DOHH2 (cell line): ENCODE measurements around the gene KCNC1.

ENCODE experiments used
- H3F3A ChIP-seq: fragments of 200-600 bp; sonication (generic), shearing (Covaris generic); 2 replicates; pipeline ENCODE4 v1.6.0; 2016; ENCODE audit warnings: antibody characterized with exemption, mild to moderate bottlenecking; ENCODE audit not compliant: control insufficient read depth, insufficient read depth
- H3K27ac ChIP-seq: fragments of 200-600 bp; sonication (generic); 2 replicates; pipeline ENCODE4 v1.5.1; 2014; ENCODE audit warnings: low read depth, mild to moderate bottlenecking, low read length, moderate library complexity
- H3K27me3 ChIP-seq: fragments of 200-600 bp; sonication (generic); 2 replicates; pipeline ENCODE4 v1.6.1; 2014; ENCODE audit warnings: mild to moderate bottlenecking, low read length, mixed read lengths; ENCODE audit not compliant: control insufficient read depth
- H3K36me3 ChIP-seq: fragments of 200-600 bp; sonication (generic); 2 replicates; pipeline ENCODE4 v1.6.1; 2014; ENCODE audit warnings: mild to moderate bottlenecking, low read length, moderate library complexity, mixed read lengths; ENCODE audit not compliant: control insufficient read depth
- H3K4me1 ChIP-seq: fragments of 200-600 bp; sonication (generic); 2 replicates; pipeline ENCODE4 v1.6.1; 2014; ENCODE audit warnings: mild to moderate bottlenecking, low read length, mixed read lengths; ENCODE audit not compliant: control insufficient read depth
- H3K4me2 ChIP-seq: fragments of 200-600 bp; sonication (generic); 2 replicates; pipeline ENCODE4 v1.6.0; 2014; ENCODE audit warnings: mild to moderate bottlenecking, low read length, moderate library complexity
- H3K4me3 ChIP-seq: fragments of 200-600 bp; sonication (generic); 2 replicates; pipeline ENCODE4 v1.5.1; 2014; ENCODE audit warnings: mild to moderate bottlenecking, low read length, mixed read lengths
- H3K79me2 ChIP-seq: fragments of 200-600 bp; sonication (generic); 2 replicates; pipeline ENCODE4 v1.6.1; 2014; ENCODE audit warnings: mild to moderate bottlenecking, low read length, mixed read lengths; ENCODE audit not compliant: control insufficient read depth
- H3K9me2 ChIP-seq: fragments of 200-600 bp; sonication (generic); replicated peaks from 2 replicates; pipeline ENCODE4 v1.6.1; 2014; ENCODE audit warnings: mild to moderate bottlenecking, low read length, mixed read lengths; ENCODE audit not compliant: control insufficient read depth
- H3K9me3 ChIP-seq: fragments of 200-600 bp; sonication (generic); 2 replicates; pipeline ENCODE4 v1.6.1; 2014; ENCODE audit warnings: antibody characterized with exemption, low read length, mixed read lengths; ENCODE audit not compliant: control insufficient read depth, insufficient read depth
- H4K20me1 ChIP-seq: fragments of 200-600 bp; sonication (generic); 2 replicates; pipeline ENCODE4 v1.6.0; 2014; ENCODE audit warnings: low read depth, mild to moderate bottlenecking, antibody characterized with exemption, low read length, moderate library complexity; ENCODE audit not compliant: control insufficient read depth, insufficient read depth
- EZH2phosphoT487 ChIP-seq: fragments of 200-600 bp; sonication (generic); IDR thresholded peaks from 2 replicates; pipeline ENCODE4 v1.6.1; 2017; ENCODE audit warnings: borderline replicate concordance, mild to moderate bottlenecking, antibody characterized with exemption, low read length, moderate library complexity, mixed read lengths
- TF ChIP-seq, protein P1 (sequence below): fragments of 200-600 bp; sonication (generic); IDR thresholded peaks from one replicate; pipeline ENCODE4 v1.5.1; 2014; ENCODE audit warnings: antibody characterized with exemption, mild to moderate bottlenecking, low read depth, low read length; ENCODE audit not compliant: poor library complexity, severe bottlenecking

The KCNC1 gene

DNA sequence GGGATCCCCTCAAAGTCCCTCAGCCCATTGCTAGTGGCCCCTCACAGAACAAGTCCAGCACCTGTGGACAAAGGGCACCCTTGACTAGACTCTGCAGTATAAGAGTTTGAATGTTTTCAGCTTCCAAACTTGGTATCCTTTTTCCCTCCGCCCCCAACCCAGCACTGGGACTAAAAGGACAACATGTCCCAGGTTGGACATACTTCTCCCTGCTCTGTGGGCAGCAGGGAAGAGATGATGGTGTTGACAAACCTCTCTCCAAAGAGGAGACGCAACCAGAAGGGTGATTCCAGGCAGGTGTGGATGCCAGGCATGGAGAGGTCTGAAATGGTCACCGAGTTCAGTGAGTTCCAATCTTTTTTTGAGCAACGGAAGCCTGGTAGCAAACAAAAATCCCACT, 19.7 kb upstream of the KCNC1 start:
- no peaks in the 10 kb centered on the region for H3F3A ChIP-seq
- no peak overlapping the region for H3K27ac ChIP-seq
- H3K79me2 ChIP-seq, result no peaks in the 10 kb centered on the region
- peaks cover 18% of the 10 kb centered on the region for H3K27me3 ChIP-seq
- no peaks in the 10 kb centered on the region for H3K4me1 ChIP-seq
- H3K9me2 ChIP-seq, result no peaks in the 10 kb centered on the region
- no peaks in the 10 kb centered on the region for H3K36me3 ChIP-seq
- H3K4me3 ChIP-seq, result no peak overlapping the region
- H3K4me2 ChIP-seq, result no peak overlapping the region
- TF ChIP-seq EZH2phosphoT487, result no peak
- TF ChIP-seq, protein P1, sequence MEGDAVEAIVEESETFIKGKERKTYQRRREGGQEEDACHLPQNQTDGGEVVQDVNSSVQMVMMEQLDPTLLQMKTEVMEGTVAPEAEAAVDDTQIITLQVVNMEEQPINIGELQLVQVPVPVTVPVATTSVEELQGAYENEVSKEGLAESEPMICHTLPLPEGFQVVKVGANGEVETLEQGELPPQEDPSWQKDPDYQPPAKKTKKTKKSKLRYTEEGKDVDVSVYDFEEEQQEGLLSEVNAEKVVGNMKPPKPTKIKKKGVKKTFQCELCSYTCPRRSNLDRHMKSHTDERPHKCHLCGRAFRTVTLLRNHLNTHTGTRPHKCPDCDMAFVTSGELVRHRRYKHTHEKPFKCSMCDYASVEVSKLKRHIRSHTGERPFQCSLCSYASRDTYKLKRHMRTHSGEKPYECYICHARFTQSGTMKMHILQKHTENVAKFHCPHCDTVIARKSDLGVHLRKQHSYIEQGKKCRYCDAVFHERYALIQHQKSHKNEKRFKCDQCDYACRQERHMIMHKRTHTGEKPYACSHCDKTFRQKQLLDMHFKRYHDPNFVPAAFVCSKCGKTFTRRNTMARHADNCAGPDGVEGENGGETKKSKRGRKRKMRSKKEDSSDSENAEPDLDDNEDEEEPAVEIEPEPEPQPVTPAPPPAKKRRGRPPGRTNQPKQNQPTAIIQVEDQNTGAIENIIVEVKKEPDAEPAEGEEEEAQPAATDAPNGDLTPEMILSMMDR, result no peak
- H4K20me1 ChIP-seq, result 0 out of 2 replicates have a peak, but pooled peaks cover 4% of the 10 kb centered on the region
- H3K9me3 ChIP-seq, result no peaks in the 10 kb centered on the region

DNA sequence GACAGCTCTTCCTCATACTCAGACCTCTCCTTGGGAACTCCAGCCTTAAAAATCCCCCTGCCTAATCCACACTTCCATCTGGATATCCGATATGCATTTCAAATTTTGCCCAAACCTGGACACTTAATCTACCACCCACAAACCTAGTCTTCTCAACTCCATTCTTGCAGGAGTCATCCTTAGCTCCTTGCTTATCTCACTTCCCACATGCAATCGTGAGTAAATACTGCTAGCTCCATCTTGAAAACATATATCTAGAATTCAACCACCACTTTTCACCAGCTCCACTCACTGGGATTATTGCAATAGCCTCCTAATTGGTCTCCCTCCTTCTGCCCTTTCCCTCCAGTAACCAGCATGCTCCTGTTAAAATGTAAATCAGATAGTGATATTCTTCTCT, 17.8 kb upstream of the KCNC1 start:
- 0 out of 2 replicates have a peak, but pooled peaks cover 4% of the 10 kb centered on the region for H4K20me1 ChIP-seq
- TF ChIP-seq, protein P1, result no peak
- TF ChIP-seq EZH2phosphoT487, result no peak
- no peaks in the 10 kb centered on the region for H3K4me1 ChIP-seq
- no peaks in the 10 kb centered on the region for H3K79me2 ChIP-seq
- no peak overlapping the region for H3K4me2 ChIP-seq
- no peak overlapping the region for H3K4me3 ChIP-seq
- H3K9me3 ChIP-seq, result no peaks in the 10 kb centered on the region
- peaks cover 18% of the 10 kb centered on the region for H3K27me3 ChIP-seq
- H3K9me2 ChIP-seq, result no peaks in the 10 kb centered on the region
- H3F3A ChIP-seq, result no peaks in the 10 kb centered on the region
- H3K36me3 ChIP-seq, result no peaks in the 10 kb centered on the region
- no peak overlapping the region for H3K27ac ChIP-seq

DNA sequence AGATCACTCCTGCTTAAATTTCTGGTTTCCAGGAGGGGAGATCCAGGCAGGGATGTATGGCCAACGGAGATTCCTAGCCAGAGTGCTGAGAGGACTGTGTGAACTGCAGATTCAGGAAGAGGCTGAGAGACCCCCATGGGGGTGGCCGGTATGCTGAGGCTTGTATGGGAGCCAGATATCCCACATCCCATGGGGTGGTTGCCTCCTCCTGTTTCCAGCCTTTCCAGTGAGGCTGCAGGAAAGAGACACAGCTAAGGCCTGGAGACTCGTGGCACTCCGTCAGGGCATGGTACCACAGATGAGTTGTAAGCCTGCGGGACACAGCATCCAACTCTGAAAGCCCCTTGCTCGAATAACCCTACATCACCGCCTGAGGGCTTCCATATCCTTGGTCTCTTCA, 16.6 kb upstream of the KCNC1 start:
- Histone ChIP-seq H3K27ac (no peak overlapping the region), H3K9me3 (no peaks in the 10 kb centered on the region), H3K4me1 (no peaks in the 10 kb centered on the region), H3K4me2 (no peak overlapping the region), H4K20me1 (0 out of 2 replicates have a peak, but pooled peaks cover 4% of the 10 kb centered on the region), H3K27me3 (0 out of 2 replicates have a peak, but pooled peaks cover 12% of the 10 kb centered on the region), H3K9me2 (no peaks in the 10 kb centered on the region), H3F3A (no peaks in the 10 kb centered on the region), H3K36me3 (no peaks in the 10 kb centered on the region), H3K4me3 (no peak overlapping the region), H3K79me2 (no peaks in the 10 kb centered on the region)
- TF ChIP-seq, protein P1, result no peak
- no peak for TF ChIP-seq EZH2phosphoT487
